PC-9 (cell line): ENCODE measurements around the gene KLHL6. TPM values are rescaled to one million over a fixed set of nuclear protein-coding genes. Genes with fewer than 3 reads are reported as not detected.

Source experiments
- BruUV-seq: library from RNA; stranded (reverse); fragments of 400-500 nt; replicated peaks from 2 replicates; lab custom pipeline; 2021; lab: Mats Ljungman, UMichigan
- CTCF ChIA-PET: fragments of 300-600 bp; sonication (Branson Sonifier 250); formaldehyde crosslinking; loops from one replicate; lab custom pipeline; 2022; ENCODE audit warnings: antibody characterized with exemption; lab: Charles Lee
- POLR2A ChIA-PET: fragments of 300-600 bp; sonication (Branson Sonifier 250); formaldehyde crosslinking; loops from one replicate; lab custom pipeline; 2022; ENCODE audit warnings: antibody characterized with exemption; ENCODE audit not compliant: unreplicated experiment; lab: Charles Lee
- DNase-seq, 2 experiments: peaks; one replicate each; pipeline versions ENCODE4 v3.0.0 to v3.0.0-alpha.2; 2015 to 2022; ENCODE audit warnings: mixed read lengths in 1 of 2
- H2AFZ ChIP-seq: fragments of 200-600 bp; sonication (generic); 2 replicates; pipeline ENCODE4 v1.8.1; 2017; ENCODE audit warnings: antibody characterized with exemption
- H3F3A ChIP-seq: fragments of 200-600 bp; sonication (generic); 2 replicates; pipeline ENCODE4 v1.8.1; 2017; ENCODE audit warnings: antibody characterized with exemption, mild to moderate bottlenecking, low read depth; ENCODE audit not compliant: insufficient read depth
- H3K27ac ChIP-seq: fragments of 200-600 bp; sonication (generic); 2 replicates; pipeline ENCODE4 v1.6.1; 2016; ENCODE audit warnings: mixed run types
- H3K27me3 ChIP-seq: fragments of 200-600 bp; sonication (generic); 2 replicates; pipeline ENCODE4 v1.6.1; 2016; ENCODE audit warnings: low read depth, mixed run types; ENCODE audit not compliant: insufficient read depth
- H3K36me3 ChIP-seq: fragments of 200-600 bp; sonication (generic); 2 replicates; pipeline ENCODE4 v1.6.1; 2016; ENCODE audit warnings: low read depth, mixed run types
- H3K4me1 ChIP-seq: fragments of 200-600 bp; sonication (generic); replicated peaks from 2 replicates; pipeline ENCODE4 v1.6.1; 2016; ENCODE audit warnings: mixed run types; ENCODE audit not compliant: insufficient read depth
- H3K4me2 ChIP-seq: fragments of 200-600 bp; sonication (generic); 2 replicates; pipeline ENCODE4 v1.6.1; 2017; ENCODE audit warnings: mixed run types
- H3K4me3 ChIP-seq: fragments of 200-600 bp; sonication (generic); 2 replicates; pipeline ENCODE4 v1.6.1; 2016; ENCODE audit warnings: mixed run types
- H3K79me2 ChIP-seq: fragments of 200-600 bp; sonication (generic); 2 replicates; pipeline ENCODE4 v1.6.1; 2017; ENCODE audit warnings: low read depth, mixed run types
- H3K9me2 ChIP-seq: fragments of 200-600 bp; sonication (generic); 2 replicates; pipeline ENCODE4 v1.8.1; 2017; ENCODE audit warnings: mild to moderate bottlenecking; ENCODE audit not compliant: insufficient read depth
- H3K9me3 ChIP-seq: fragments of 200-600 bp; sonication (generic); 2 replicates; pipeline ENCODE4 v1.8.1; 2016; ENCODE audit warnings: low read depth; ENCODE audit not compliant: insufficient read depth
- H4K20me1 ChIP-seq: fragments of 200-600 bp; sonication (generic); 2 replicates; pipeline ENCODE4 v1.8.1; 2017; ENCODE audit not compliant: insufficient read depth
- EZH2 ChIP-seq: fragments of 200-600 bp; sonication (generic); IDR thresholded peaks from 2 replicates; pipeline ENCODE4 v1.8.0; 2017; ENCODE audit warnings: antibody characterized with exemption, low read depth
- intact Hi-C: fragments of 100-400 bp; cut with micrococcal nuclease; formaldehyde crosslinking; loops from one replicate; pipeline ENCODE4 v1.10.0; 2022; ENCODE audit not compliant: unreplicated experiment
- total RNA-seq: library from RNA; stranded (reverse); gene quantifications from 2 replicates; pipeline ENCODE4 v1.2.3, GENCODE V29; 2021
- TF ChIP-seq, protein P1 (sequence below): fragments of 200-600 bp; sonication (generic); conservative IDR thresholded peaks from 2 replicates; pipeline ENCODE4 v1.6.1; 2017; ENCODE audit warnings: mixed run types, antibody characterized with exemption, mild to moderate bottlenecking, moderate library complexity

Gene KLHL6
- total RNA-seq, 1 experiment from 2014 or later, result 0.04 TPM

DNA sequence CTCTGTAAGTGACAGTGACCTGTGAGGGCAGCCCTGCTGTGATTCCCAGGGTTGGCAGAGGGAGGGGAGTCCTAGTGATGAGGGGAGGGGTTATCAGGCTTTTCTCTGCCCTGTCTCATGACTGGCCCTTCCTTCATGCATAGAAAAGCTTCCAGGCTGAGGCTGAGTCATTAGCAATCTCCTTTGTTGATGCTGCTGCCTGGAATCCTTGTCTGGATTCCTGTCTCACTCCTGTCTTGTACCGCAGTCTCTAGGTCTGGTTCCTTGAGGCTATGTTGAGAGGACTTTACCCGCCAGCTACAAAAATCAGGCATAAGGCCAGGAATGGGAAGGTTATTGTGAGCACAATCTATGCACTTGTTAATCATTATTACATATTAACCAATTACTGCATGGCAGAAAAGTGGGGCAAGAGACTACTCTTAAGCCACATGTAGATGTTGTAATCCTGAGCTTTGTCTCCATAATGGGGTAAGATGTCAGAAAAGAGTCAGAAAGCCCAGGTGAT lies 7.2 kb downstream of the KLHL6 start:
- intact Hi-C loops, result loop anchor here (1.0 to 5.0 kb wide), 2 partner anchors 66 to 88 kb away; no protein-coding TSS in a partner anchor
- 0 out of 2 replicates have a peak overlapping the region, but pooled peaks have one; percentile 0 for H3K4me2 ChIP-seq
- ChIA-PET CTCF (interaction anchor here (0.6 to 1.1 kb wide), 2 partner anchors 12 to 162 kb away, joined by 3 to 4 read pairs; no protein-coding TSS in a partner anchor), POLR2A (interaction anchor here (0.5 kb wide), 1 partner anchor 370 kb away, joined by 3 read pairs; no protein-coding TSS in a partner anchor)
- H2AFZ ChIP-seq, result no peak overlapping the region
- H3K36me3 ChIP-seq, result no peaks in the 10 kb centered on the region
- DNase-seq, result peak; percentile 75 to 77
- no peaks in the 10 kb centered on the region for H3K79me2 ChIP-seq
- no peaks in the 10 kb centered on the region for H3F3A ChIP-seq
- no peak overlapping the region for H3K4me3 ChIP-seq
- no TSS peak for BruUV-seq
- H3K9me2 ChIP-seq, result no peaks in the 10 kb centered on the region
- no peaks in the 10 kb centered on the region for H3K9me3 ChIP-seq
- H3K4me1 ChIP-seq, result no peaks in the 10 kb centered on the region
- no peaks in the 10 kb centered on the region for H3K27me3 ChIP-seq
- TF ChIP-seq, protein P1, sequence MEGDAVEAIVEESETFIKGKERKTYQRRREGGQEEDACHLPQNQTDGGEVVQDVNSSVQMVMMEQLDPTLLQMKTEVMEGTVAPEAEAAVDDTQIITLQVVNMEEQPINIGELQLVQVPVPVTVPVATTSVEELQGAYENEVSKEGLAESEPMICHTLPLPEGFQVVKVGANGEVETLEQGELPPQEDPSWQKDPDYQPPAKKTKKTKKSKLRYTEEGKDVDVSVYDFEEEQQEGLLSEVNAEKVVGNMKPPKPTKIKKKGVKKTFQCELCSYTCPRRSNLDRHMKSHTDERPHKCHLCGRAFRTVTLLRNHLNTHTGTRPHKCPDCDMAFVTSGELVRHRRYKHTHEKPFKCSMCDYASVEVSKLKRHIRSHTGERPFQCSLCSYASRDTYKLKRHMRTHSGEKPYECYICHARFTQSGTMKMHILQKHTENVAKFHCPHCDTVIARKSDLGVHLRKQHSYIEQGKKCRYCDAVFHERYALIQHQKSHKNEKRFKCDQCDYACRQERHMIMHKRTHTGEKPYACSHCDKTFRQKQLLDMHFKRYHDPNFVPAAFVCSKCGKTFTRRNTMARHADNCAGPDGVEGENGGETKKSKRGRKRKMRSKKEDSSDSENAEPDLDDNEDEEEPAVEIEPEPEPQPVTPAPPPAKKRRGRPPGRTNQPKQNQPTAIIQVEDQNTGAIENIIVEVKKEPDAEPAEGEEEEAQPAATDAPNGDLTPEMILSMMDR, result no peak
- TF ChIP-seq EZH2, result no peak
- H4K20me1 ChIP-seq, result no peaks in the 10 kb centered on the region
- H3K27ac ChIP-seq, result no peak overlapping the region

DNA sequence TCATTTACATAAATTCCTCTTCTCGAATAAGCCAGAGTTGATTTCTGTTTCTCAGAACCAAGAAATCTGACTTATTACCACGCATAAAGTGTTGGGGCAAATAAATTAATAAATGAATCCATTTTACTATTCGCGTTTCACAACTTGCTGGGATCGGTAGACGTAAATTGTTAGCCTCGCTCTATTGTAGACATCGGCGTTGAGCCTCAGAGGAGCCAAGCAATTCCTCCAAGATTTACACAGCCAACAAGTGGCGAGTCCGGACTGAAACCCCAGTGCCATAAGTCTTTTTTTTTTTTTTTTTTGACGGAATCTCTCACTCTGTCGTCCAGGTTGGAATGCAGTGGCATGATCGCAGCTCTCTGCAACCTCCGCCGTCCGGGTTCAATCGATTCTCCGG lies 8.9 kb downstream of the KLHL6 start:
- Histone ChIP-seq H3K27me3 (no peaks in the 10 kb centered on the region), H4K20me1 (no peaks in the 10 kb centered on the region), H3K9me2 (no peaks in the 10 kb centered on the region), H3K27ac (no peak overlapping the region), H3K79me2 (no peaks in the 10 kb centered on the region), H2AFZ (no peak overlapping the region), H3K4me2 (no peak overlapping the region), H3K4me3 (no peak overlapping the region), H3F3A (no peaks in the 10 kb centered on the region), H3K9me3 (no peaks in the 10 kb centered on the region), H3K36me3 (no peaks in the 10 kb centered on the region), H3K4me1 (no peaks in the 10 kb centered on the region)
- CTCF ChIA-PET, result no interaction called here
- no TSS peak for BruUV-seq
- TF ChIP-seq EZH2, result no peak
- TF ChIP-seq, protein P1, result no peak
- intact Hi-C loops, result loop anchor here (5.0 kb wide), 1 partner anchor 64 kb away; no protein-coding TSS in a partner anchor
- DNase-seq, result no peak
- POLR2A ChIA-PET, result no interaction called here

DNA sequence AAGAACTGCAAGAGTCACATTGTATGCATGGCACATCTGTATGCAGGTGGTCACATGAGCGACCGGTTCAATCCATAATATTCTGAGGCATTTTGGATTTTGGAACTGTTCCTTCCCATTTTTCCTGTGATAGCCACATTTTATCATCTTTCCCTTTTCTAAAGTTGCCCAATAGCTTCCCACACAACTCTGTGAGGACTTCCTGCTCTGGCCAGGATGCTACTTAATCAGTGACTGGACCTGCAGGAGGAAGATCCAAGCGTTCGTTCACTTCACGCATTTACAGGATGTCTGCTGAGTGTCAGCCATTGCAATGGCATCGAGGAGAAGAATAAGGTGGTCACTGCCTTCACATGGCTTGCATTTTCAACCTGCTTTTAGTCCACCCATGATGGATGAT lies 9.8 kb downstream of the KLHL6 start:
- Histone ChIP-seq H3K36me3 (no peaks in the 10 kb centered on the region), H3K4me2 (no peak overlapping the region), H3K9me2 (no peaks in the 10 kb centered on the region), H3K4me1 (no peaks in the 10 kb centered on the region), H3K4me3 (no peak overlapping the region), H3K9me3 (no peaks in the 10 kb centered on the region), H3K27me3 (no peaks in the 10 kb centered on the region), H4K20me1 (no peaks in the 10 kb centered on the region), H3K27ac (no peak overlapping the region), H3F3A (no peaks in the 10 kb centered on the region), H3K79me2 (no peaks in the 10 kb centered on the region), H2AFZ (no peak overlapping the region)
- DNase-seq, result no peak
- BruUV-seq, result no TSS peak
- POLR2A ChIA-PET, result no interaction called here
- CTCF ChIA-PET, result interaction anchor here (0.6 kb wide), 1 partner anchor 47 kb away, joined by 18 read pairs; no protein-coding TSS in a partner anchor
- intact Hi-C loops, result loop anchor here (5.0 kb wide), 1 partner anchor 63 kb away; no protein-coding TSS in a partner anchor
- TF ChIP-seq, protein P1, result no peak
- no peak for TF ChIP-seq EZH2
